HG03103 (cell line): ENCODE measurements around the gene LEMD2.

Experiments used
- ATAC-seq: cut with Tn5 transposase; IDR thresholded peaks from one replicate; pipeline ENCODE4 v1.9.1; 2021; ENCODE audit warnings: low read depth; ENCODE audit not compliant: unreplicated experiment

Gene LEMD2

GRCh38 chr6:33742837-33743236, 46.1 kb downstream of the LEMD2 start:
- ATAC-seq: no peak

- no peak for ATAC-seq
These were observed 46.8 kb downstream of the LEMD2 start for GRCh38 chr6:33742092-33742491.

DNA sequence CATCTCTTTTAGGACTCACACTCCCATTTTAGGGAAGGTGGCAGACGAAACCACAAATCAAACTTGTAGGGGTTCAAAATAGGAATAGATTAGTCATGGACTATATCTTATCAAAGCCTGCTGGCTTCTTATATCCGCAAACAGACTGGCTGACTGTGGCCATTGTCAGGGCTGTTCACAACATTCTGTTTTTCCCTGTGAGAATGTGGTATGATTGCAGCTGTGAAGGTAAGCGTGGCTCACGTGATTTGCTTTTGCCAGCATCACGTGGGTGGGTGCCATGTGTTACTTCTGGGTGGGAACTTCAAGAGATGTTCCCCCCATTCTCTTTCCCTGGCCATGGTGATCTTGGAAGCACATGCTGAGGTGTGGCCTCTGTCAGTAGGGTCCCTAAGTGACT, 48.1 kb downstream of the LEMD2 start:
- ATAC-seq: no peak

DNA sequence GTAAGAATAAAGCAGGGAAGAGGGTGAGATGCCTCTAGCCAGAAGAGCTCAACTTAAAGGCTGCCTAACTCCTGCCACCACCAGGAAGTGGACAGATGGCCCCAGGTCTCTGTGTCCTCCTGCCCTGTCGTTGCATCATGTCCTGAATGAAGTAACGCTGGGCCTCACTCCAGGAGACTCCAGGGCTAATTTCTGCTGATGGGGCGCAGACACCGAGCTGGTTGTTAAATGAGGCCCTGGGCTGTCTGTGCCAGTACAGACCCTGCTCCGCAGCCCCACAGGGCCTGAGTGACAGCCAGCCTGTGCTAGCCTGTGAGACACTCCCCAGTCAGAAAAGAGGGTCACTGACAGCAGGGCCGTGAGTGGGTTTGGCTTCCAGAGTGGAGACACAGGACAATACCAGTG, 48.7 kb downstream of the LEMD2 start:
- ATAC-seq: no peak

- ATAC-seq: no peak
These were observed 49.4 kb downstream of the LEMD2 start for GRCh38 chr6:33739571-33739970.

- no peak for ATAC-seq
These were observed 50.1 kb downstream of the LEMD2 start for GRCh38 chr6:33738879-33739278.

DNA sequence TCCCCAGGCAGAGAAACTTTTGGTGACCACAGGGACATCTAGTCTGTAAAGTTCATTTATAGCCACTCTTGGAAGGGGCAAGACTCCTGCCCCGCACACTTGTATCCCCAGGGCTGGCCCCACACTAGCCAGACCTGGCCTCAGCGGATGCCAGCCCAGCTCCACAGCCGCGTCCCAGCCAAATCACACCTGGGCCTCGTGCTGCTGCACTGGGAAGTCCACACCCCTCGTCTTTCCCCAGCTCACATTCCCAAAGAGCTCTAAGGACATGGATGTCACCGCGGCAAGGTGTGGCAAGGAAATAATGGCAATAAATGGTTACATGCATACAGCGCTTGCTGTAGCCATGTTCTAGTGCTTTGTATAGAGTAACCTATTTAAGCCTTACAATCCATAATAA, 50.8 kb downstream of the LEMD2 start:
- no peak for ATAC-seq

DNA sequence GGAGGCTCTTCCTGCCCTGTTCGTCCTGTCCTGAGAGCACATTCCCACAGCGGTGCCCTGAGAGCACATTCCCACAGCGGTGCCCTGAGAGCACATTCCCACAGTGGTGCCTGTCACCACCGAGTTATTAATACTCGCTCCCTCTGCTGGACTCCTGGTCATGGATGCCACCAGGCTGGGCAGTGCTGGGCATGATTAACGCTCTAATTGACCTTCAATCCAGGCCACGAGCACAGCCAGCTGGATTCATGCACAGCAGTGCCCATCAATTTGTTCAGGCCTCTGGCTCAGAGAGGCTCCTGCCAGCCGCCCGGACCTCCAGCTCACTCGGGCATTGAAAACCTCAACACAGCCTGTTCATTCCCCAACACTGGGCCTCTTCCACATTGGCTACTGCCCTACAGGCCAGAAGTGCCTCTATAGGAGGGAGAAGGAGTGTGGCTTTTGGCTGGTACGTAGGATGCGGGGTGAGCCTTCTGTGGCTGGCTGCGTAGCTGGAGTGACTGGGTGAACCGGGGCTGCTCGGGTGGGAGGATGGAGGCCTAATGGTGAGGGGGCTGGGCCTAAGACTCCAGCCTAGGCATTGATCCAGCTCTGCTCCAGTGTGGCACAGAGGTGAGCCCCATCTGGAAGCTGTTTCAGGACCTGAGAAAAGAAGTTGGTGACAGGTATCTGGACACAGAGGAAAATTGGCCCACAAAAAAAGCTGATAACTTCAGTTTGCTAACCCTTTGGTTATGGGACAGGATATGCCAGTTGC, 51.5 kb downstream of the LEMD2 start:
- ATAC-seq: no peak

GRCh38 chr6:33735216-33735615, 53.7 kb downstream of the LEMD2 start:
- no peak for ATAC-seq

DNA sequence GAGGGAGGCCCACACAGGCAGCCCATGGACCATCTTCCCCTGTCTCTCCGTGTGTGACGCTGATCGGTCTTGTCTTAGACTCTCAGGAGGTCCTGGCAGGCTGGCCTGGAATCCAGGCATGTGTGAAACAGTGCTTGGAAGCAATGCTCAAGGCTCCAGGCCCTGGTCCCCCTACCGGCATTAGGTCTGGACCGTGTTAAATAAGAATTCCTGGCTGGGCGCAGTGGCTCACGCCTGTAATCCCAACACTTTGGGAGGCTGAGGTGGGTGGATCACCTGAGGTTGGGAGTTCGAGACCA, 55.3 kb downstream of the LEMD2 start:
- no peak for ATAC-seq

GRCh38 chr6:33732817-33733708, 55.9 kb downstream of the LEMD2 start:
- no peak for ATAC-seq

GRCh38 chr6:33732385-33732784, 56.5 kb downstream of the LEMD2 start:
- ATAC-seq: no peak

- no peak for ATAC-seq
These were observed 57.1 kb downstream of the LEMD2 start for GRCh38 chr6:33731751-33732282.

DNA sequence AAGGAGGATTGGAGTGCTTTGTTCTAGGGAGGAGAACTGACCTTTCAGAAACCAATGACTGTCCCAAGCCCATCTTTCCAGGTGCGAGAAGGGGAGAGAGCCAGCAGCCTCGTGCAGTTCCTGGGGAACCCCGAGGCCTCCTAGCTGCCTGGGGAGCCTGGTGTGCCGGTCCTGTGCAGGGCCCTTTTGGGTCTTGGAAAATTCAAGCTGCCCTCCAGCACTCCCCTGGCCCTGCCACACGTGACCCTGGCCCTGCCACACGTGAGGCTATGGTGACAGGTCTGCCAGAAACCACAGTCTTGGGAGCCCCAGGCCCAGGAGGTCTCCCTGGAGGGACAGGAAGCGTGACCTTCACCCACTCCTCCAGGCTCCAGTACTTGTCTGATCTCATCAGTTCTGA, 57.9 kb downstream of the LEMD2 start:
- no peak for ATAC-seq

DNA sequence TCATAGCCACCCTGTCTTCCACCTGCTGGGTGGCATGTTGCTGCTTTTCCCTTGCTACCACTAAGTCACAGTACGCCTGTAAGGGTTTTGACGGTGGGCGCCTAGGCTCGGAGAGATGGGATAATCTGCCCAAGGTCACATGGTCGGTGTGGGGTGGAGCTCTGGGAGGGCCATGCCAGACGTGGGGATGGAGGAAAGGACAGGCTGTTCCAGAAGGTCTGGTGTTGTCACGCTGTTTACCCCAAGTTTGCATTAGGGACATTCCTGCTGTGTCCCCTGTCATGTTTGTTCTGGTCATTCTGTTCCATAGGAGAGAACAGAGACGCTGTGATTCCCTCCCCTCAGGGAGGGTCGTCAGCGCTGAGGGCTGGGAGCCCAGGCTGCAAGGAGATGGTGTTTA, 58.3 kb downstream of the LEMD2 start:
- no peak for ATAC-seq

DNA sequence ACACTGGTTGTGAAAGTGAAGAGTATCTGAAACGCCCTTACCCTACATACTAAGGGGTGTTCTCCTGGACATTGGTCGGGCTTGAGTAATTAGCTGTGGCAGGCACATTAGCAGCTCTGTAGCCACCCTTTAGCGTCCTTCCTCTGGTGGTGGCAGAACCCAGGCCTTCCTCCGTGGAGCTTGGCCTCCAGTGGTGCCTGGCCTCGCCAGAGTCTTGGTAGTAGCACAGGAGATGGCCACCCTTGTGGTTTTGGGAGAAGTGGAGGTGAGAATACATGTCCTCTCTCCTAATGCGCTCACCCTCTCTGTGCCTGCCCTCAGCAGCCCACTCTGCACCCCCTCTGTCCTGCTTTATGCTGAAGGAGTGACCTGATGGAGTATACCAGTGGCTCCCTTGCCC, 59.9 kb downstream of the LEMD2 start:
- ATAC-seq: no peak

- ATAC-seq: no peak
These were observed 60.5 kb downstream of the LEMD2 start for GRCh38 chr6:33728438-33728837.

GRCh38 chr6:33727932-33728331, 61.0 kb downstream of the LEMD2 start:
- ATAC-seq: no peak

- no peak for ATAC-seq
These were observed 61.8 kb downstream of the LEMD2 start for GRCh38 chr6:33727126-33727525.

DNA sequence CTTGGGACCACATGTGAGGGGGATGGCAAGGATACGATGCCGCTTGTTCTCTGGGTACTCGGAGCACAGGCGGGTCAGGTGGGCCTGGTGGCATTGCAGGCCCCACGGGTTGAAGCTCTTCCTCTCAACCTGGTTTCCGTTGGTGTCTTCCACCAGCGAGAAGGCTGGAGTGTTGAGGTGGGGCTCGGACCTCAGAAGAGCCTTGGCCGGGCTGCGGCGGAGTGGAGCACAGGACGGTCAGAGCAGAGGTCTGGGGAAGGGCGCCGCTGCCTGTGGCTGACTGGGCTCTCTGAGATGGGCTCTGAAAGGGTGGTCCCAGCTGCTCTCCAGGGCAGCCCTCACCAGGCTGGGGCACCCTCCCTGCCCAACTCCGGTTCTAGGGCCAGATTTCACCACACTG, 62.2 kb downstream of the LEMD2 start:
- ATAC-seq: no peak

DNA sequence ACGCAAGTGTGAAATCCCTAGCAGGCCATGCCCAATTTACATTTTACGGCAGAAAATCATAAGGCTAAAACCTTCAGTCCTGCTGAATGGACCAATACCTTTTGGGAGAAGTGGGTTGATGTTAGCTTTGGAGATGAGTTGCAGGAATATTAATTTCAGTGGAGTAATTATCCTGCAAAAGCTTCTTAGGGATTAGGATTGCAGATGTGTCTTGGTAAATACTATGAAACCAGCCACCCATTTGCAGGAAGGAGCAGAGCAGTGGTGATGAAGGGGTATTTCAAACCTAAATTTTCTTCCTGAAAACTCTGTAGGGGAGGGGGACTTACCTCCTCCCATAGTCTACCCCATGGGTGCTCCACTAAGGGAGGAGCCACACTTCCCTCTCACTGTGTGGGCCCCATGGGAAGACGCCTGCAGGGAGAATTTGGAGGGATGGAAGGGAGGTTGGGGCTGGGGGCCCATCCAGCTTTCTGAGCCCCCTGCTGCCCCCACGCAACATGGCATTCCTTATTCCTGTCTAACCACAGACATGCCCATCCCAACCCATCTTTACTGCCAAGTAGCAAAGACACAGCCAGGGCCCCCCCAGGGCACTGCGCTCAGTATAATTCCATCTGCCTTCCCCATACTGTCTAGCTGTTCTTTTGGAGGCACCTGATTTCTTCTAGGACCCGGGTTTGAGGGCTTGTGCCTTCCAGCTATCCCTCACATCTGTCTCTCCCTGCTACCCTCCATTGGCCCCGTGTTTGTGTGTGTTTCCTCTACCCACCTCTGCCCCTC, 62.8 kb downstream of the LEMD2 start:
- no peak for ATAC-seq
